Measurements from ENCODE around the gene RELB.

RELB gene

GRCh38 chr19:45079911-45080370 is 78.7 kb downstream of the RELB start:
- DNase-seq (ENCODE audit: low spot score) = no peak

DNA sequence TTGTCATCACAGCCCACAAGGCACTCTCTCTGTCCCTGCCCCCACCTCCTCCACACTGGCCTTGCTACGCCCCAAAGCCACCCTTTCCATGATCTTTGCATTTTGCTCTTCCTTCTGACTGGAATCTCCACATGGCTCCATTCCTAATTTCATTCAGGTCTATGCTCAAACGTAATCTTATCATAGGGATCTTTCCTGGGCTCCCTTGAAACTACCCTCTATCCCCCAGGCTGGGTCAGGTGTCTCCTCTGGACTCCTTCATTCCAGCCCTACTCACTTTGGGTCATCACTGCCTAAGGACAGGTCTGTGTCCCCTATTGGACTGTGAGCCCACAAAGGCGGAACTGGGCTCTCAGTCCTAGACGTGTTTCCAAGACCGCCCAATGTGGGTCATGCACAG is 80.9 kb downstream of the RELB start:
- DNase-seq (ENCODE audit: low spot score) = no peak

DNA sequence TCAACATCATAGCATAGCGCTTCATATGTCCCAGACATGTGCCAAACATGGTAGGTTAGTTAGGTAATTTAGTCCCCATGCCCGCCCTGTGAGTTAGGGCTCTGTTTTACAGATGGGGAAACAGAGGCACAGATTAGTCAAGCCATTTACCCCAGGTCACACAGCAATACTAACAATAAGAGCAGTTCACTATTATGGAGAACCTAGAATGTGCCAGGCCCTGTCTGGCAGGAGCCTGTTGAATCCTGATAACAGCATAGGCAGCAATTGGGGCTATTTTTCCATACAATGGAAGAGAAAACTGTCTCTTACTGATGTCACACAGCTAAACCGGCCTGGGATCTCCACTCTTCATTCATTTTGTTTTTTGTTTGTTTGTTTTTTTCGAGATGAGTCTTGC is 85.2 kb downstream of the RELB start:
- DNase-seq (ENCODE audit: low spot score) = no peak

DNA sequence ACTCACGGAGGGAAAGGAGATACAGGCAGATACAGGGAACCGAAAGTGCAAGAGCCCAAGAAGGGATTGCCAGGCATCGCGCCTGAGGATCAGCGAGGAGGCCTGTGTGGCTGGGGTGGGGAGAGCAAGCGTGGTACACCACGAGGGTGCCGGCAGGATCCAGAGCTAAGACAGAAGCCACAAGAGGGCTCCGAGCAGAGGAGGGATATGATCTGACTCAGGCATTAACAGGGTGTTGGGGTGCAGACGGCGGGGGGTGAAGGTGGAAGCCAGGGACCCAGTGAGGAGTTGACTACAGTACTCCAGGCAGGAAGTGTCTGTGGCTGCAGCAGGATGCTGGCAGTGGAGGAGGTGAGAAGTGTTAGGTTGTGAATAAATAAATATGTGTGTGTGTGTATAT is 86.3 kb downstream of the RELB start:
- DNase-seq (ENCODE audit: low spot score) = no peak

Measured in RKO (cell line).